Caco-2 (cell line): Measurements from ENCODE around the gene YIPF7. TPM values are rescaled to one million over a fixed set of nuclear protein-coding genes. Genes with fewer than 3 reads are reported as not detected.

ENCODE experiments used
- BruUV-seq: library from RNA; stranded (reverse); fragments of 400-500 nt; replicated peaks from 2 replicates; lab custom pipeline; 2021; lab: Mats Ljungman, UMichigan
- CTCF ChIA-PET: fragments of 300-600 bp; sonication (Branson Sonifier 250); formaldehyde crosslinking; loops from one replicate; lab custom pipeline; 2022; ENCODE audit warnings: antibody characterized with exemption; lab: Charles Lee
- POLR2A ChIA-PET: fragments of 300-600 bp; sonication (Branson Sonifier 250); formaldehyde crosslinking; loops from one replicate; lab custom pipeline; 2022; ENCODE audit warnings: antibody characterized with exemption; lab: Charles Lee
- DNase-seq, 2 experiments: peaks; one replicate each; pipeline versions ENCODE4 v3.0.0 to v3.0.0-alpha.2; 2020 to 2022
- H3K27me3 ChIP-seq: replicated peaks from 2 replicates; pipeline ENCODE4 v1.6.0; 2011; ENCODE audit warnings: low read length; ENCODE audit not compliant: control insufficient read depth, insufficient read depth
- H3K36me3 ChIP-seq: 2 replicates; pipeline ENCODE4 v1.5.1; 2011; ENCODE audit warnings: low read length; ENCODE audit not compliant: control insufficient read depth, insufficient read depth
- H3K4me1 ChIP-seq: fragments of 250-450 bp; sonication (Bioruptor Pico); 2 replicates; pipeline ENCODE4 v1.5.1; 2020; ENCODE audit warnings: mild to moderate bottlenecking
- H3K4me3 ChIP-seq: 2 replicates; pipeline ENCODE4 v1.5.1; 2011; ENCODE audit warnings: low read depth, mild to moderate bottlenecking, control low read depth, low read length
- H3K9me3 ChIP-seq: fragments of 250-450 bp; sonication (Bioruptor Pico); 2 replicates; pipeline ENCODE4 v1.5.1; 2020; ENCODE audit warnings: mild to moderate bottlenecking, moderate library complexity
- H3K27ac Mint-ChIP-seq: one replicate; pipeline ENCODE4 v1.8.0; 2022; ENCODE audit warnings: mixed read lengths; ENCODE audit not compliant: unreplicated experiment
- H3K27me3 Mint-ChIP-seq: one replicate; pipeline ENCODE4 v1.8.0; 2022; ENCODE audit warnings: mixed read lengths; ENCODE audit not compliant: insufficient read depth, unreplicated experiment
- H3K36me3 Mint-ChIP-seq: one replicate; pipeline ENCODE4 v1.8.0; 2022; ENCODE audit warnings: mild to moderate bottlenecking, mixed read lengths; ENCODE audit not compliant: insufficient read depth, unreplicated experiment
- H3K4me1 Mint-ChIP-seq: one replicate; pipeline ENCODE4 v1.8.0; 2022; ENCODE audit warnings: low read depth, mixed read lengths; ENCODE audit not compliant: unreplicated experiment
- H3K4me3 Mint-ChIP-seq: one replicate; pipeline ENCODE4 v1.8.0; 2022; ENCODE audit warnings: mild to moderate bottlenecking, moderate library complexity, mixed read lengths; ENCODE audit not compliant: unreplicated experiment
- H3K9me3 Mint-ChIP-seq: one replicate; pipeline ENCODE4 v1.8.0; 2022; ENCODE audit warnings: mixed read lengths; ENCODE audit not compliant: unreplicated experiment
- CTCF ChIP-seq, 2 experiments: fragments of 200-600 bp in 1 of 2; IDR thresholded peaks; 1 replicate in 1 of 2; 2 replicates in 1 of 2; pipeline versions ENCODE4 v1.5.1 to v1.8.0; 2011 to 2022; ENCODE audit warnings: antibody characterized with exemption in 1 of 2, control low read depth in 1 of 2, inconsistent platforms in 1 of 2, low read depth in 1 of 2, low read length in 1 of 2, mild to moderate bottlenecking in 1 of 2, moderate library complexity in 1 of 2; ENCODE audit not compliant: insufficient read depth in 1 of 2, severe bottlenecking in 1 of 2, unreplicated experiment in 1 of 2
- intact Hi-C: fragments of 100-400 bp; cut with micrococcal nuclease; formaldehyde crosslinking; loops from one replicate; pipeline ENCODE4 v1.10.0; 2022; ENCODE audit not compliant: unreplicated experiment
- total RNA-seq: library from RNA; stranded (reverse); gene quantifications from 2 replicates; pipeline ENCODE4 v1.2.3, GENCODE V29; 2022

YIPF7 gene
- total RNA-seq, 1 experiment from 2014 or later = not detected

- no peaks in the 10 kb centered on the region for H3K9me3 Mint-ChIP-seq
- no peak overlapping the region for H3K27ac Mint-ChIP-seq
- Histone ChIP-seq H3K36me3 (no peaks in the 10 kb centered on the region), H3K9me3 (no peaks in the 10 kb centered on the region), H3K4me1 (no peaks in the 10 kb centered on the region), H3K27me3 (no peaks in the 10 kb centered on the region), H3K4me3 (no peak overlapping the region)
- H3K4me1 Mint-ChIP-seq = no peaks in the 10 kb centered on the region
- CTCF ChIA-PET = no interaction called here
- POLR2A ChIA-PET = no interaction called here
- BruUV-seq = no TSS peak
- no peak for TF ChIP-seq CTCF (IDR thresholded peaks at IDR 0.05; ENCODE audit: insufficient read depth in 1 of 2, low read depth in 1 of 2, low read length in 1 of 2, severe bottlenecking in 1 of 2, unreplicated experiment in 1 of 2)
- H3K4me3 Mint-ChIP-seq = no peak overlapping the region
- H3K36me3 Mint-ChIP-seq = no peaks in the 10 kb centered on the region
- intact Hi-C loops = no loop called here
- H3K27me3 Mint-ChIP-seq = peaks cover 18% of the 10 kb centered on the region
- DNase-seq = no peak
These were observed 19.2 kb upstream of the YIPF7 start for GRCh38 chr4:44670506-44671199.

DNA sequence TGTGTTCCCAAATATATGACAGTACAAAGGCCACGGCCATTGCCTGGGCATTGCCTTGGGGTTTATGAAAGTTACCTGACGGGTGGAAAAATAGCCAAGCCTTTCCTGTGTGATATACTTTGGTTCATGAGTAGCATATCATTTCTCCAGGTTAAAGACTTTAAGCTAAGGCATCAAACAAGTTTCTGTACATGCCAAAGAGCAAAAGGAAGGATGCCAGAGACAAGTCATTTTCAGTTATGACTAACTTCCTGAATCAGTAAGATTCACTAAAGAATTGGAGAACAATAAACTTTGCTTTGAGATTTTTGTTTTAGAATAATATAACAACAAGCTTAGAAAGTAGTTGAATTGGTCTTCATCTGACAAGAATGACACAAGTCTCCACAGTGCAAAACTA, 17.1 kb upstream of the YIPF7 start:
- H3K4me1 Mint-ChIP-seq = no peaks in the 10 kb centered on the region
- POLR2A ChIA-PET = no interaction called here
- no peak for DNase-seq
- peaks cover 18% of the 10 kb centered on the region for H3K27me3 Mint-ChIP-seq
- no peak overlapping the region for H3K27ac Mint-ChIP-seq
- no peaks in the 10 kb centered on the region for H3K36me3 Mint-ChIP-seq
- TF ChIP-seq CTCF (IDR thresholded peaks at IDR 0.05; ENCODE audit: insufficient read depth in 1 of 2, low read depth in 1 of 2, low read length in 1 of 2, severe bottlenecking in 1 of 2, unreplicated experiment in 1 of 2) = no peak
- intact Hi-C loops = no loop called here
- Histone ChIP-seq H3K36me3 (no peaks in the 10 kb centered on the region), H3K9me3 (no peaks in the 10 kb centered on the region), H3K4me1 (no peaks in the 10 kb centered on the region), H3K4me3 (no peak overlapping the region), H3K27me3 (no peaks in the 10 kb centered on the region)
- CTCF ChIA-PET = no interaction called here
- no peak overlapping the region for H3K4me3 Mint-ChIP-seq
- no peaks in the 10 kb centered on the region for H3K9me3 Mint-ChIP-seq
- no TSS peak for BruUV-seq

- H3K4me3 ChIP-seq = no peak overlapping the region
- intact Hi-C loops = no loop called here
- no peaks in the 10 kb centered on the region for H3K27me3 ChIP-seq
- no TSS peak for BruUV-seq
- H3K9me3 Mint-ChIP-seq = no peaks in the 10 kb centered on the region
- peaks cover 4% of the 10 kb centered on the region for H3K27me3 Mint-ChIP-seq
- H3K4me3 Mint-ChIP-seq = no peak overlapping the region
- CTCF ChIA-PET = no interaction called here
- H3K4me1 Mint-ChIP-seq = no peaks in the 10 kb centered on the region
- no peaks in the 10 kb centered on the region for H3K36me3 Mint-ChIP-seq
- H3K36me3 ChIP-seq = no peaks in the 10 kb centered on the region
- no peaks in the 10 kb centered on the region for H3K9me3 ChIP-seq
- DNase-seq = no peak
- no peaks in the 10 kb centered on the region for H3K4me1 ChIP-seq
- H3K27ac Mint-ChIP-seq = no peak overlapping the region
- TF ChIP-seq CTCF (IDR thresholded peaks at IDR 0.05; ENCODE audit: insufficient read depth in 1 of 2, low read depth in 1 of 2, low read length in 1 of 2, severe bottlenecking in 1 of 2, unreplicated experiment in 1 of 2) = no peak
- POLR2A ChIA-PET = no interaction called here
These were observed 12.3 kb upstream of the YIPF7 start for GRCh38 chr4:44663539-44664263.
